SK-N-SH (cell line): ENCODE results near the gene DHCR24.

Experiments
- CHD2 ChIP-seq: fragments of 150-350 bp; IDR thresholded peaks from 2 replicates; pipeline ENCODE4 v1.6.1; 2018; ENCODE audit warnings: low read length; ENCODE audit not compliant: partially characterized antibody
- CTCF ChIP-seq: fragments of 200-600 bp; sonication (generic); IDR thresholded peaks from 2 replicates; pipeline ENCODE4 v1.6.1; 2017; ENCODE audit warnings: antibody characterized with exemption, mild to moderate bottlenecking, moderate library complexity
- EP300 ChIP-seq, 2 experiments: IDR thresholded peaks; 2 replicates each; pipeline versions ENCODE4 v1.4.0 to v1.6.1; 2012; ENCODE audit warnings: borderline replicate concordance in 1 of 2, low read depth in 1 of 2, low read length in 1 of 2
- EZH2phosphoT487 ChIP-seq: fragments of 200-600 bp; sonication (generic); IDR thresholded peaks from 2 replicates; pipeline ENCODE4 v1.6.1; 2017; ENCODE audit warnings: low read depth, mixed run types, mild to moderate bottlenecking, antibody characterized with exemption, moderate library complexity, borderline replicate concordance
- FOSL2 ChIP-seq: IDR thresholded peaks from 2 replicates; pipeline ENCODE4 v1.4.0; 2012; ENCODE audit warnings: low read depth, mild to moderate bottlenecking, moderate library complexity, borderline replicate concordance
- FOXM1 ChIP-seq: IDR thresholded peaks from 2 replicates; pipeline ENCODE4 v1.4.0; 2012; ENCODE audit warnings: low read depth, mild to moderate bottlenecking
- GABPA ChIP-seq: IDR thresholded peaks from 2 replicates; pipeline ENCODE4 v1.4.0; 2012; ENCODE audit warnings: low read depth, mild to moderate bottlenecking
- IRF3 ChIP-seq: fragments of 150-350 bp; IDR thresholded peaks from 2 replicates; pipeline ENCODE4 v1.6.1; 2016; ENCODE audit warnings: mild to moderate bottlenecking, low read depth, low read length
- JUND ChIP-seq: IDR thresholded peaks from 2 replicates; pipeline ENCODE4 v1.4.0; 2012
- MAX ChIP-seq: IDR thresholded peaks from 2 replicates; pipeline ENCODE4 v1.4.0; 2012; ENCODE audit warnings: low read depth
- NFIC ChIP-seq: IDR thresholded peaks from 2 replicates; pipeline ENCODE4 v1.4.0; 2012; ENCODE audit warnings: borderline replicate concordance
- POLR2AphosphoS5 ChIP-seq: IDR thresholded peaks from 2 replicates; pipeline ENCODE4 v1.6.1; 2012; ENCODE audit warnings: low read depth, low read length
- TAF1 ChIP-seq: IDR thresholded peaks from 2 replicates; pipeline ENCODE4 v1.6.1; 2012; ENCODE audit warnings: low read depth, mild to moderate bottlenecking, low read length, moderate library complexity, borderline replicate concordance
- USF2 ChIP-seq: fragments of 150-350 bp; IDR thresholded peaks from 2 replicates; pipeline ENCODE4 v1.6.1; 2017; ENCODE audit warnings: antibody characterized with exemption, low read length, low read depth, borderline replicate concordance

GRCh38 chr1:54846301-54846700 lies 40.7 kb downstream of the DHCR24 start:
- TF ChIP-seq POLR2AphosphoS5, result no peak
- TF ChIP-seq GABPA, result no peak
- no peak for TF ChIP-seq CTCF
- no peak for TF ChIP-seq USF2
- TF ChIP-seq MAX, result no peak
- TF ChIP-seq CHD2, result no peak
- no peak for TF ChIP-seq EP300 (IDR thresholded peaks at IDR 0.05; ENCODE audit: borderline replicate concordance in 1 of 2, low read depth in 1 of 2, low read length in 1 of 2)
- TF ChIP-seq JUND, result no peak
- no peak for TF ChIP-seq FOSL2
- TF ChIP-seq EZH2phosphoT487, result no peak
- TF ChIP-seq IRF3, result no peak
- no peak for TF ChIP-seq FOXM1
- TF ChIP-seq TAF1, result no peak
- no peak for TF ChIP-seq NFIC
